GM19238 (cell line): Measurements from ENCODE around the gene PRM1.
A peak's percentile ranks its signal among the peaks of the same experiment; 100 is the strongest.
"Not testable (repeated sequence)": the region's sequence is repeated elsewhere in the genome, so short reads cannot be mapped to it uniquely, and the experiment has no call there.

ENCODE experiments used
- DNase-seq: peaks from one replicate; pipeline ENCODE4 v3.0.0; 2011; ENCODE audit warnings: low spot score; ENCODE audit not compliant: insufficient read length

The PRM1 gene

GRCh38 chr16:11298143-11298900 lies 17.2 kb upstream of the PRM1 start:
- no peak for DNase-seq

DNA sequence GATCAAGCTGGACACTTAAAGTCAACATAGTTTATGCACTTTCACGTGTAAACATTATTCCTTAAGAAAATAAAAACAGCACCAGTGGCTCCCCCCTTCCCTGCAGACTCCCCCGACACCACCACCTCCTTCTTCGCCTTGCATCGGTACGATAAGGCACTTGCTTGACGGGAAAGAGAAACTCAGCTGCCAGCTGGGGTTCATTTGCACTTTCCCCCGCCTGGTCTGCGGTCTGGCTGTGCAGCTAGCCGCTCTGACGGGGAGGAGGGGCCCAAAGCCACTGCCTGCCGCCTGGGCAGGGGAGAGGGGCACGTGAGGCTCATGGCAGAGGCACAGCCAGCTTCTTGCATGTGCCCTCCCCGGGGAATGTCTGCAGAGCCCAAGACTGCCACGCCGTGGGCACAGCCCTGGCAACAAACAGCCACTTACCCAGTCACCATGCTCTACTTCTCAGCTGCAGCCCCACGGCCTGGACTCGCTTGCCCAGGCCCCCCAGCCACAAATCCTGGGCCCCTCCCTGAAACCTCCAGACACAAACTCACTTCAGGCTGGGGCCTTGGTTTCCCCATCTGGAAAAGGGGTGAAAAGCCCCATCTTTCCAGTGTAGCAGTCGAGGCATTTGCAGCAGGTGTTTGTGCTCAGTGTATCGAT lies 16.5 kb upstream of the PRM1 start:
- peak; percentile 68 for DNase-seq

DNA sequence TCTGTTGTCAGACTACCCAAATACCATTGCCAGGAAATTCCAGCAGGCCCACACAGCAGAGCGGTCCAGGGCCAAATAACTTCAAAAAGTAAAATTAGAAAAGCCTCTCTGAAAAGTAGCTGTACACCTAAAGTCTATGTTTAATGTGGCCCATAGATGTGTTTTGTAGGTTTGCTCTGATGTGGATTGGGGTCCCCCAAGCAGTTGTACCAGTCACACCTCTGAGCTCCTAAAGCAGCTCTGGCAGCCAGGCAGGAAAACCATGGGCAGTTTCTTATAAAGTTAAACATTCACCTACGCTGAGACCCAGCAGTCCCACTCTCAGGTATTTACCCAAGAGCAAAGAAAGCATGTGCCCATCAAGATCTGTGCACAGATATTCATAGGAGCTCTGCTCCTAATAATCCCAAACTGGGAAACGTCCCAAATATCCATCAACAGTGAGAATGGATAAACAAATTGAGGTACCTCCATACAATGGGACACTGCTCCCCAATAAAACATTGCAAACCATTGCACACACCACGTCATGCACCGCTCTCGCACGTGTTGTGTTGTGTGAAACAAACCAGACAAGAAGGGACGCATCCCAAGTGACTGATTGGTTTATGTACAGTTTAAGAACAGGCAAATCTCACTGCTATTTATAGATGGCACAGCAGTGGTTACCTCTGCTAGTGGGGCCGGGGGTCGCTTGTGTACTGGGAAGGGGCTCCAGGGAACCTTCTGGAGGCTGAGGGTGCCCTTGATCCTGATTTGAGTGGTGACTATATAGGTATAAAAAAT lies 15.8 kb upstream of the PRM1 start:
- no peak for DNase-seq

GRCh38 chr16:11296351-11296705 lies 15.2 kb upstream of the PRM1 start:
- no peak for DNase-seq

- DNase-seq: no peak
Observed at GRCh38 chr16:11295672-11296071, 14.5 kb upstream of the PRM1 start.

DNA sequence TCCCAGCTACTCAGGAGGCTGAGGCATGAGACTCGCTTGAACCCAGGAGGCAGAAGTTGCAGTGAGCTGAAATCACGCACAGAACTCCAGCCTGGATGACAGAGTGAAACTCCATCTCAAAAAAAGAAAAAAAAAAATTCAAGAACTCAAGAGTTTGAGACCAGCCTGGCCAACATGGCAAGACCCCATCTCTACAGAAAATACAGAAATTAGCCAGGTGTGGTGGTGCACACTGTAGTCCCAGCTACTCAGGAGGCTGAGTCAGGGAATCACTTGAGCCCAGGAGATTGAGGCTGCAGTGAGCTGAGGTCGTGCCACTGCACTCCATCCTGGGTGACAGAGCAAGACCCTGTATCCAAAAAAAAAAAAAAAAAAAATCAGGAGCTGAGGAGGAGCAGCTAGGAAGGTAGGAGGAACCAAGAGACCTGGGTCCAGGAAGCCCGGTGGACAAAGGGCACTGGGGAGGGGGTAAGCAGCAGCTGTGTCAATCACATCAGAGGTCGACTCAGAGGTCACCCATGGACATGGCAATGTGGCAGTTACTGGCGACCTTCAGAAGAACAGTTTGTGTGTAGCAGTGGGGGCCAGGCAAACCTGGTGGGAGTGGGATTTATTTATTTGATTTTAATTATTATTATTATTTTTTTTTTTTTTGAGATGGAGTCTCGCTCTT lies 11.1 kb upstream of the PRM1 start:
- no peak for DNase-seq

GRCh38 chr16:11291091-11291703 lies 10.1 kb upstream of the PRM1 start:
- no peak for DNase-seq

- DNase-seq: no peak
Observed at GRCh38 chr16:11290102-11290893, 9.2 kb upstream of the PRM1 start.

DNA sequence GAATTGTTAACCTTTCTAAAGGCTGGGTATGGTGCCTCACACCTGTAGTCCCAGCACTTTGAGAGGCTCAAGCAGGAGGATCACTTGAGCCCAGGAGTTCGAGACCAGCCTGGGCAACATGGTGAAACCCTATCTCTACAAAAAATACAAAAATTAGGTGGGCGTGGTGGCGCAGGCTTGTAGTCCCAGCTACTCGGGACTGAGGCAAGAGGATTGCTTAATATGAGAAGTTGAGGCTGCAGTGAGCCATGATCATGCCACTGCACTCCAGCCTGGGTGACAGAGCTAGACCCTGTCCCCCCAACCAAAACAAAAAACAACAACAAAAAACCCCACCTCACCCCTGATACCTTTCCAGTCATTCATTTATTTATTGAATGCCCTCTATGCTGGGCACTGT lies 8.6 kb upstream of the PRM1 start:
- not testable (repeated sequence) for DNase-seq

GRCh38 chr16:11289202-11289601 lies 8.1 kb upstream of the PRM1 start:
- DNase-seq: no peak

DNA sequence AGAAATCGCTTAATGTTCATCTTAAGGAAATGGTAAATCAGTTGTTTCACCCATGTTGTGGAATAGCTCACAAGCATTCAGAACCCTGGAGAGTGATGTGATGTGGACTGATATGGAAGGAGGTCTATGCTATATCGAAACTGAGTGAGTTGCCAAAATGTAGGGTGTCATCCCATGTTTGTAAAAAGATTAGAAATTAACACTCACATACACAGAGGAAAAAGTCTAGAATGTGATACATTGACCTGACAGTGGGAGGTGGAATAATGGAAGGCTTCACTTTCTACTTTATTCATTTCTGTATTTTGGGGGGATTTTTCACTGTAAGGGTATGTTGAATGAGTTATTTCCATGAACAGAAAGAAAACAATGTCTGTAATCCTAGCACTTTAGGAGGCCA lies 4.7 kb upstream of the PRM1 start:
- DNase-seq: no peak

GRCh38 chr16:11283820-11284248 lies 2.7 kb upstream of the PRM1 start:
- DNase-seq: no peak

GRCh38 chr16:11278681-11279628 lies 2.2 kb downstream of the PRM1 start:
- DNase-seq: no peak

DNA sequence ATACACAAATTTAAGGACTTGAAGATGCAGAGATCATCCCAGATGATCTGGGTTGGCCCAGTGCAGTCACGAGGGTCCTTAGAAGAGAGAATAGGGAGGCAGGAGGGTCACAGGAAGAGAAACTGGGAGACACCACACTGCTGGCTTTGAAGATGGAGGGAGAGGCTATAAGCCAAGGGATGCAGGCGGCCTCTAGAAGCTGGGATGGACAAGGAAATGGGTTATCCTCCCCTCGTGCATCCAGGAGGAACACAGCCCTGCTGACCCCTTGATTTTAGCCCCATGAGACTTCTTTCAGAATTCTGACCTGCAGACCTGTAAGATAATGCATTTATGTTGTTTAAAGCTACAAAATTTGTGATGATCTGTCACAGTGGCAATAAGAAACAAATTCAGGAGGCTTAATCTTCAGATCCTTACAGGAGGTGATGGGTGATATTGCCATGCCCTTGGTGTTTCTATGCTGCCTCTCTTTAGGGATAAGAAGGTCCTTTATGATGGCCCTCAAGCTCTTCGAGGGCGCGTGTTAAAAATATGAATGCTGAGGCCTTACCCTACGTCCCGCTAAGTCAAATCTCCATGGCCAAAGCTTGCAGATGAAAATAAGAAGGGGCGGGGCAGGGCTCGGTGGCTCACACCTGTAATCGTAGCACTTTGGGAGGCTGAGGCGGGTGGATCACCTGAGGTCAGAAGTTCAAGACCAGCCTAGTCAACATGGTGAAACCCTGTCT lies 3.4 kb downstream of the PRM1 start:
- DNase-seq: no peak

DNA sequence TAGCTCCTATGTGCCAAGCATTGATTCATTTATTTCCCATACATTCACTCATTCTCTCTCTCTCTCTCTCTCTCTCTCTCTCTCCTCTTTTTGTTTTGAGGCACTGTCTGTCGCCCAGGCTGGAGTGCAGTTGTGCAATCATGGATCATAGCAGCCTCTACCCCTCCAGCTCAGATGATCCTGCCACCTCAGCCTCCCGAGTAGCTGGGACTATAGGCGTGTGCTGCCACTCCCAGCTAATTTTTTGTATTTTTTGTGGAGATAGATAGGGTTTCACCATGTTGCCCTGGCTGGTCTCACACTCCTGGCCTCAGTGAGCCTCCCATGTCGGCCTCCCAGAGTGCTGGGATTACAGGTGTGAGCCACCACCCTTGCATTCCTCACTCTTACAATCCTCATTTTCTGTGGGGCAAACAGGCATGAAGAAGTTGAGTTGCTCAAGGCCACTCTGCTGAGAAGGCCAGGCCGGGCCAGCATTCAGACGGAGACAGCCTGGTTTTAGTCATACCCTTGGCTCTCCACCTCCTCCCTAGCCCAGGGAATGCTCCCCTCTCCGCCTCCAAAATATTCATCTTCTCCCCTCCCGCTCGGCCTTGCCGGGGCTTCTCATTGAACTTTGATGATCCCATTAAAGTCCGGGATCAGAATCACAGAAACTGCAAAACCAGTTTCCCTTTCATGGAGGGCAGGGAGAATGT lies 4.1 kb downstream of the PRM1 start:
- no peak for DNase-seq

GRCh38 chr16:11276143-11276895 lies 4.8 kb downstream of the PRM1 start, which contains the start of gene PRM2:
Gene PRM2, minus strand, starts transcription at chr16:11276480. Its CDS starts 110 bp downstream, at chr16:11276370.
- DNase-seq: no peak

GRCh38 chr16:11274964-11275363 lies 6.2 kb downstream of the PRM1 start:
- no peak for DNase-seq
